ENCODE measurements around the gene SLC38A4.
A peak's percentile ranks its signal among the peaks of the same experiment; 100 is the strongest.

Gene SLC38A4

GRCh38 chr12:46773586-46774321 lies 52.0 kb downstream of the SLC38A4 start:
- H2BK12ac ChIP-seq (ENCODE audit: low read length) = no peak overlapping the region
- no peak overlapping the region for H3K4me3 ChIP-seq (ENCODE audit: low read length in 2 of 2)
- no peak overlapping the region for H3K23ac ChIP-seq (ENCODE audit: low read depth, low read length, poor library complexity)
- peaks cover 0 to 9% of the 10 kb centered on the region in 2 donors for H3K4me1 ChIP-seq (ENCODE audit: control insufficient read depth in 2 of 2, insufficient read depth in 1 of 2, low read depth in 1 of 2, low read length in 2 of 2)
- no peaks in the 10 kb centered on the region for H3K9me3 ChIP-seq (replicated peaks in 1 of 2; ENCODE audit: control insufficient read depth in 2 of 2, insufficient read depth in 1 of 2, low read depth in 1 of 2, low read length in 2 of 2)
- no peak overlapping the region for H2BK120ac ChIP-seq (ENCODE audit: low read depth, low read length)
- H3K27ac ChIP-seq (replicated peaks; ENCODE audit: low read length) = no peak overlapping the region
- H2AFZ ChIP-seq (ENCODE audit: low read length) = no peak overlapping the region
- H3K36me3 ChIP-seq (replicated peaks in 1 of 2; ENCODE audit: control insufficient read depth in 2 of 2, insufficient read depth in 2 of 2, low read length in 2 of 2) = peaks cover 0 to 2% of the 10 kb centered on the region in 2 donors
- no peak overlapping the region for H2BK5ac ChIP-seq (ENCODE audit: low read length)
- no peak overlapping the region for H3K18ac ChIP-seq (ENCODE audit: low read length)
- no peak overlapping the region for H3K14ac ChIP-seq (ENCODE audit: low read length)
- H3K9ac ChIP-seq (ENCODE audit: low read depth, low read length, poor library complexity) = no peak overlapping the region
- WGBS, 2 donors (ENCODE audit: extremely low coverage in 2 of 2, insufficient read length in 2 of 2, insufficient replicate concordance in 1 of 2) = no CpG with 5 or more reads among the region's 4 CpGs
- no peak for DNase-seq (ENCODE audit: low spot score)
- no peak overlapping the region for H3K4ac ChIP-seq (ENCODE audit: low read length)
- no peak overlapping the region for H4K91ac ChIP-seq (ENCODE audit: low read depth, low read length, poor library complexity)
- no peaks in the 10 kb centered on the region for H3K79me1 ChIP-seq (ENCODE audit: low read depth, low read length)
- H4K8ac ChIP-seq (ENCODE audit: low read depth, low read length) = no peak overlapping the region
- no peaks in the 10 kb centered on the region for H3K27me3 ChIP-seq (ENCODE audit: control insufficient read depth in 3 of 3, insufficient read depth in 3 of 3, low read depth in 1 of 3, low read length in 3 of 3)
- H3K4me2 ChIP-seq (ENCODE audit: insufficient read depth, low read length, poor library complexity, severe bottlenecking) = no peak overlapping the region
- H2AK5ac ChIP-seq (ENCODE audit: low read depth, low read length) = no peak overlapping the region
- no peak overlapping the region for H2BK15ac ChIP-seq (ENCODE audit: low read length)

GRCh38 chr12:46771268-46771827 lies 54.4 kb downstream of the SLC38A4 start:
- H2BK12ac ChIP-seq (ENCODE audit: low read length) = no peak overlapping the region
- H3K79me1 ChIP-seq (ENCODE audit: low read depth, low read length) = no peaks in the 10 kb centered on the region
- H3K18ac ChIP-seq (ENCODE audit: low read length) = peak overlapping the region; percentile 91
- H3K14ac ChIP-seq (ENCODE audit: low read length) = no peak overlapping the region
- H3K36me3 ChIP-seq (replicated peaks in 1 of 2; ENCODE audit: control insufficient read depth in 2 of 2, insufficient read depth in 2 of 2, low read length in 2 of 2) = no peaks in the 10 kb centered on the region
- H2BK5ac ChIP-seq (ENCODE audit: low read length) = no peak overlapping the region
- H4K8ac ChIP-seq (ENCODE audit: low read depth, low read length) = no peak overlapping the region
- H4K91ac ChIP-seq (ENCODE audit: low read depth, low read length, poor library complexity) = no peak overlapping the region
- peaks cover 0 to 9% of the 10 kb centered on the region in 2 donors for H3K4me1 ChIP-seq (ENCODE audit: control insufficient read depth in 2 of 2, insufficient read depth in 1 of 2, low read depth in 1 of 2, low read length in 2 of 2)
- H2AFZ ChIP-seq (ENCODE audit: low read length) = no peak overlapping the region
- H3K27ac ChIP-seq (replicated peaks; ENCODE audit: low read length) = peak overlapping the region; percentile 5
- H3K4me2 ChIP-seq (ENCODE audit: insufficient read depth, low read length, poor library complexity, severe bottlenecking) = no peak overlapping the region
- no peak overlapping the region for H3K23ac ChIP-seq (ENCODE audit: low read depth, low read length, poor library complexity)
- H2BK15ac ChIP-seq (ENCODE audit: low read length) = no peak overlapping the region
- no peaks in the 10 kb centered on the region for H3K9me3 ChIP-seq (replicated peaks in 1 of 2; ENCODE audit: control insufficient read depth in 2 of 2, insufficient read depth in 1 of 2, low read depth in 1 of 2, low read length in 2 of 2)
- WGBS, 2 donors (ENCODE audit: extremely low coverage in 2 of 2, insufficient read length in 2 of 2, insufficient replicate concordance in 1 of 2) = no CpG with 5 or more reads among the region's 1 CpG
- H3K4ac ChIP-seq (ENCODE audit: low read length) = no peak overlapping the region
- no peak overlapping the region for H3K4me3 ChIP-seq (ENCODE audit: low read length in 2 of 2)
- no peak for DNase-seq (ENCODE audit: low spot score)
- H2AK5ac ChIP-seq (ENCODE audit: low read depth, low read length) = peak overlapping the region; percentile 79
- no peak overlapping the region for H3K9ac ChIP-seq (ENCODE audit: low read depth, low read length, poor library complexity)
- H3K27me3 ChIP-seq (ENCODE audit: control insufficient read depth in 3 of 3, insufficient read depth in 3 of 3, low read depth in 1 of 3, low read length in 3 of 3) = no peaks in the 10 kb centered on the region
- H2BK120ac ChIP-seq (ENCODE audit: low read depth, low read length) = peak overlapping the region; percentile 6

GRCh38 chr12:46770501-46771183 lies 55.2 kb downstream of the SLC38A4 start:
- H3K18ac ChIP-seq (ENCODE audit: low read length) = no peak overlapping the region
- H3K23ac ChIP-seq (ENCODE audit: low read depth, low read length, poor library complexity) = no peak overlapping the region
- H3K4me1 ChIP-seq (ENCODE audit: control insufficient read depth in 2 of 2, insufficient read depth in 1 of 2, low read depth in 1 of 2, low read length in 2 of 2) = peaks cover 0 to 9% of the 10 kb centered on the region in 2 donors
- H3K36me3 ChIP-seq (replicated peaks in 1 of 2; ENCODE audit: control insufficient read depth in 2 of 2, insufficient read depth in 2 of 2, low read length in 2 of 2) = no peaks in the 10 kb centered on the region
- no peak overlapping the region for H2BK5ac ChIP-seq (ENCODE audit: low read length)
- peak; percentile 20 for DNase-seq (ENCODE audit: low spot score)
- H3K79me1 ChIP-seq (ENCODE audit: low read depth, low read length) = no peaks in the 10 kb centered on the region
- H4K8ac ChIP-seq (ENCODE audit: low read depth, low read length) = no peak overlapping the region
- no peak overlapping the region for H2AK5ac ChIP-seq (ENCODE audit: low read depth, low read length)
- H3K4me3 ChIP-seq (ENCODE audit: low read length in 2 of 2) = no peak overlapping the region
- no peak overlapping the region for H3K4ac ChIP-seq (ENCODE audit: low read length)
- WGBS, 2 donors (ENCODE audit: extremely low coverage in 2 of 2, insufficient read length in 2 of 2, insufficient replicate concordance in 1 of 2) = no CpG with 5 or more reads among the region's 3 CpGs
- H2BK120ac ChIP-seq (ENCODE audit: low read depth, low read length) = no peak overlapping the region
- H3K9ac ChIP-seq (ENCODE audit: low read depth, low read length, poor library complexity) = no peak overlapping the region
- H2BK12ac ChIP-seq (ENCODE audit: low read length) = no peak overlapping the region
- no peaks in the 10 kb centered on the region for H3K9me3 ChIP-seq (replicated peaks in 1 of 2; ENCODE audit: control insufficient read depth in 2 of 2, insufficient read depth in 1 of 2, low read depth in 1 of 2, low read length in 2 of 2)
- H3K27me3 ChIP-seq (ENCODE audit: control insufficient read depth in 3 of 3, insufficient read depth in 3 of 3, low read depth in 1 of 3, low read length in 3 of 3) = no peaks in the 10 kb centered on the region
- H3K14ac ChIP-seq (ENCODE audit: low read length) = no peak overlapping the region
- no peak overlapping the region for H4K91ac ChIP-seq (ENCODE audit: low read depth, low read length, poor library complexity)
- no peak overlapping the region for H3K4me2 ChIP-seq (ENCODE audit: insufficient read depth, low read length, poor library complexity, severe bottlenecking)
- no peak overlapping the region for H2AFZ ChIP-seq (ENCODE audit: low read length)
- peak overlapping the region; percentile 16 for H3K27ac ChIP-seq (replicated peaks; ENCODE audit: low read length)
- H2BK15ac ChIP-seq (ENCODE audit: low read length) = no peak overlapping the region

- Histone ChIP-seq H2AFZ (ENCODE audit: low read length) (no peak overlapping the region), H2BK120ac (ENCODE audit: low read depth, low read length) (no peak overlapping the region), H3K14ac (ENCODE audit: low read length) (no peak overlapping the region), H3K4me2 (ENCODE audit: insufficient read depth, low read length, poor library complexity, severe bottlenecking) (no peak overlapping the region), H3K18ac (ENCODE audit: low read length) (no peak overlapping the region), H4K91ac (ENCODE audit: low read depth, low read length, poor library complexity) (no peak overlapping the region), H3K9ac (ENCODE audit: low read depth, low read length, poor library complexity) (no peak overlapping the region), H3K4me1 (ENCODE audit: control insufficient read depth in 2 of 2, insufficient read depth in 1 of 2, low read depth in 1 of 2, low read length in 2 of 2) (no peaks in the 10 kb centered on the region), H2AK5ac (ENCODE audit: low read depth, low read length) (no peak overlapping the region), H3K9me3 (replicated peaks in 1 of 2; ENCODE audit: control insufficient read depth in 2 of 2, insufficient read depth in 1 of 2, low read depth in 1 of 2, low read length in 2 of 2) (no peaks in the 10 kb centered on the region), H2BK12ac (ENCODE audit: low read length) (no peak overlapping the region), H3K79me1 (ENCODE audit: low read depth, low read length) (no peaks in the 10 kb centered on the region), H4K8ac (ENCODE audit: low read depth, low read length) (no peak overlapping the region), H3K36me3 (replicated peaks in 1 of 2; ENCODE audit: control insufficient read depth in 2 of 2, insufficient read depth in 2 of 2, low read length in 2 of 2) (no peaks in the 10 kb centered on the region), H2BK5ac (ENCODE audit: low read length) (no peak overlapping the region), H3K23ac (ENCODE audit: low read depth, low read length, poor library complexity) (no peak overlapping the region), H2BK15ac (ENCODE audit: low read length) (no peak overlapping the region), H3K4ac (ENCODE audit: low read length) (no peak overlapping the region), H3K4me3 (ENCODE audit: low read length in 2 of 2) (no peak overlapping the region), H3K27me3 (ENCODE audit: control insufficient read depth in 3 of 3, insufficient read depth in 3 of 3, low read depth in 1 of 3, low read length in 3 of 3) (no peaks in the 10 kb centered on the region), H3K27ac (replicated peaks; ENCODE audit: low read length) (no peak overlapping the region)
- no peak for DNase-seq (ENCODE audit: low spot score)
- no CpG with 5 or more reads among the region's 3 CpGs for WGBS, 2 donors (ENCODE audit: extremely low coverage in 2 of 2, insufficient read length in 2 of 2, insufficient replicate concordance in 1 of 2)
Measured at GRCh38 chr12:46764005-46764404, 61.8 kb downstream of the SLC38A4 start.
